Measurements from ENCODE around the gene OR7A17.

OR7A17 gene

GRCh38 chr19:14889994-14890642, 4.2 kb upstream of the OR7A17 start:
- no peak overlapping the region for H3K4me3 ChIP-seq (ENCODE audit: low read length)

GRCh38 chr19:14871619-14872230, 14.2 kb downstream of the OR7A17 start:
- DNase-seq (ENCODE audit: low read depth): no peak
- TF ChIP-seq CTCF (conservative IDR thresholded peaks at IDR 0.05; ENCODE audit: low read depth, low read length): peak; percentile 27
- H3K4me3 ChIP-seq (ENCODE audit: low read length): no peak overlapping the region

More at GRCh38 chr19:14889994-14890642, 4.2 kb upstream of the OR7A17 start:
- no peak for TF ChIP-seq CTCF (conservative IDR thresholded peaks at IDR 0.05; ENCODE audit: low read depth, low read length)
- DNase-seq (ENCODE audit: low read depth): no peak

- no peak overlapping the region for H3K4me3 ChIP-seq (ENCODE audit: low read length)
- no peak for TF ChIP-seq CTCF (conservative IDR thresholded peaks at IDR 0.05; ENCODE audit: low read depth, low read length)
- DNase-seq (ENCODE audit: low read depth): no peak
Observed at GRCh38 chr19:14868497-14868896, 17.4 kb downstream of the OR7A17 start.

- no peak for TF ChIP-seq CTCF (conservative IDR thresholded peaks at IDR 0.05; ENCODE audit: low read depth, low read length)
- no peak within 1 kb of the TSS for H3K4me3 ChIP-seq (ENCODE audit: low read length)
- DNase-seq (ENCODE audit: low read depth): no peak
Observed at GRCh38 chr19:14848822-14849221, 37.1 kb downstream of the OR7A17 start, which contains the start of gene OR7A10. Gene OR7A10, minus strand, starts transcription at chr19:14848922. Its CDS starts 7,045 bp downstream, at chr19:14841877.

- no peak overlapping the region for H3K4me3 ChIP-seq (ENCODE audit: low read length)
- TF ChIP-seq CTCF (conservative IDR thresholded peaks at IDR 0.05; ENCODE audit: low read depth, low read length): no peak
- no peak for DNase-seq (ENCODE audit: low read depth)
Observed at GRCh38 chr19:14843578-14843977, 42.4 kb downstream of the OR7A17 start.

GRCh38 chr19:14843169-14843568, 42.8 kb downstream of the OR7A17 start:
- no peak overlapping the region for H3K4me3 ChIP-seq (ENCODE audit: low read length)
- DNase-seq (ENCODE audit: low read depth): no peak
- TF ChIP-seq CTCF (conservative IDR thresholded peaks at IDR 0.05; ENCODE audit: low read depth, low read length): no peak

- no peak for DNase-seq (ENCODE audit: low read depth)
- no peak overlapping the region for H3K4me3 ChIP-seq (ENCODE audit: low read length)
- TF ChIP-seq CTCF (conservative IDR thresholded peaks at IDR 0.05; ENCODE audit: low read depth, low read length): no peak
Observed at GRCh38 chr19:14840206-14840605, 45.7 kb downstream of the OR7A17 start.
